Measurements from ENCODE around the gene SOCS7.

SOCS7 gene

DNA sequence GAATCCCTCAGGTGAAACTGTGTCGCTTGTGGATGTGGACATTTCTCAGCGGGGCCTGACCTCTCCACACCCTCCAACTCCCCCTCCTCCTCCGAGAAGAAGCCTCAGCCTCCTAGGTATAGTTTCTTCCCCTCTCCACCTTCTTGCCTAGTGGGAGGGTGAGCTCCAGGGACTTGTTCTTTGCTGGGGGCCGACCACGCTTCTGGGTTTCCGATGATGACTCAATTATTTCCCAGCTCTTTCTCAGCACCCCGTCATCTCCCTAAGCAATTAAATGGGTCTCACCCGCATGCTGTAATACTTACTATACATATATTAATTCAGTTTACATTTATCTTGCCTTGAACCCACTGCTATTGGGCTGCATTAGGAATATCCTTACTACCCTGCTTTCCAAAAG is 13.1 kb downstream of the SOCS7 start:
- DNase-seq (ENCODE audit: low read depth), result no peak

DNA sequence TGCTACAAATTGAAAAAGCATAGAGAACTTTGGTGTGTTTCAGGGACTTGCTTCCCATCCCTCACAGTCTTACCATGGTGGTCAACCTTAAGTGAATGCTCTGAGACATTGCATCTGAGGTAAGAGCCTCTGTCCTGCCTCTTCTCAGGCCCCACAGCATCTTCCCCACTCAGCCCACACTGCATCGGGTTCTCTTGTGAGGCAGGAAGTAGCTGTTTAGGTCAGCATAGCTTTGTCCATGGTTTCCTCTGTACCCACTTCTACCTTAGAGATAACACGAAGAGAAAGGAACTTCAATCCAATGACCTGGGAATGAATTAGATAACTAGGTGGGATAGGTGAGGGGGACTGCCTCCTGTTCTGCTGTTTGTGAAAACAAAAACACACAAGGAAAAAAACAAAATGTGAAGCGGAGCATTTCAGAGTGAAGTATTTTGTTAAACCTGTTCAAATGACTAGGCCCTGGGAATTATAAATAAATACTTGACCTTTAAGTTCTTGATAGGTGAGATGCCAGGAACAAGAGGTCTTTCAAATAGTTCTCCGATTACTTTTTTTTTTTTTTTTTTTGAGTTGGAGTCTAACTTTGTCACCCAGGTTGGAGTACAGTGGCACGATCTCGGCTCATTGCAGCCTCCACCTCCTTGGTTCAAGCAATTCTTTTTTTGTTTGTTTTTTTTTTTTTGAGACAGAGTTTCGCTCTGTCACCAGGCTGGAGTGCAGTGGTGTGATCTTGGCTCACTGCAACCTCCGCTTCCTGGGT is 17.7 kb downstream of the SOCS7 start:
- no peak for DNase-seq (ENCODE audit: low read depth)

DNA sequence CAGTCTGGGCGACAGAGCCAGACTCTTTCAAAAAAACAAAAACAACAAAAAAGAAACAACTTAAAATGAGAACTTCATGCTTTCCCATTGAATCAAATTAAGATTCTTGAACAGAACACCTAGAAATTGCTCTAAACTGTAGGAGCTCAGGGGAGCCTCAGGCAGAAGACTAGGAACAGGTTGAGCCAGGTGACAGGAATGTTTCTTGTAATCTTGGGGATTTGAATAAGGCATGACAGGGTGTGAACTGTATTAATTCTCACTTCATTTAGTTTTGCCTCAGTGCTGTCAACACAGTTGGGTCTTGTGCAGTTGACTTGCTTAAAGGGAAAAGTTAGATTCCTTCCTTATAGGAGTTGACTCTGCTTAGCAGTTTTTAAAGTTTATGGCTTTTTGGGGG is 27.8 kb downstream of the SOCS7 start:
- no peak for DNase-seq (ENCODE audit: low read depth)

DNA sequence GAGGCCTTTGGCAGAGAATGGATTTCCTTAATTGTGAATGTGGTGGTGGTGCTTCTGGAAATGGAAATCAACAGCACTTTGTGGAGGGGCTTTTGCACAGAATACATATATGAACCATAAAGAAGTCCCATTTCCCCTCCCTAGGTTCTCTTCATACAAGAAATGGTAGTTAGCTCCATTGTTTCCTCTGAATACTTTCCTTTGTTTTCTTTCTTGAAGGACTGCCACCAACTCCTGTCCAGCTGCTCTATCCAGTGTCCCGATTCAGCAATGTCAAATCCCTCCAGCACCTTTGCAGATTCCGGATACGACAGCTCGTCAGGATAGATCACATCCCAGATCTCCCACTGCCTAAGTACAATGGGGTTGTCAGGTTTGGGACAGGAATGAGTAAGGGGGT is 43.4 kb downstream of the SOCS7 start:
- DNase-seq (ENCODE audit: low read depth), result no peak

DNA sequence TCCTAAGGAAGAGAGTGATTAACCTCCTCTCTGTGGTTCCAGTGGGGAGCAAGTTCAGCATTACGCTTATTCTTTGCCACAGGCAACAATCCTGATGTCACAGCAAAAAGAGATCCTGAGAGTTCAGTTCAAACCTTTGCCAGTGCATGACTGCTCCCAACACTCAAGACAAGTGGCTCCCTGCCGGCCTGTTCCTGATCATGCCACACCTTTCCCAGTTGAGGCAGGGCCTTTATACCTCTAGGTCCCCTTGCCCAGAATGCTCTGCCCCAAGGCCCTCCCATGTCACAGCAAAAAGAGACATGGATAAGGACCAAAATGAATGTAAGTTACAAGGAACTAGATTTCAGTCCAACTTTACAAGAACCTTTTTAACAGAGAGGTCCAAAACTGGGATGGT is 45.6 kb downstream of the SOCS7 start:
- no peak for DNase-seq (ENCODE audit: low read depth)

DNA sequence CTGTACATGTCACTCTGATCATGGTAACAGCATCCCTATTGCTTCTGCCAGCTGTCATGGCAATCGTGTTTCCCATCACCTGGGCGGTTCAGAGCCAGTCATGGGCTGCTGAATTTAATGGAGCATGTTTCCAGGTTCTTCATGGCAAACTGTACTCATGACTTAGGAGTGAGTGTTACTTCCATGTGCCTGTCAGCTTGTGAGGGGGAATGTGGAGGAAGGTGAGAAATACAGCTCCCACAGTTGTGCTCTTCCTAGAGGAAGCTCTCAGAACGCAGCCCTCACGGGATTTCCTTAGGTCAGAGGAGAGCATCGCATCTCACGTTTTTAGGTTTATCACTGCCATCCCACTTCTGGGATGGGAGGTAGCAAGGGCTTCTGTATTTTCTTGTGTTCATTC is 48.6 kb downstream of the SOCS7 start:
- no peak for DNase-seq (ENCODE audit: low read depth)

DNA sequence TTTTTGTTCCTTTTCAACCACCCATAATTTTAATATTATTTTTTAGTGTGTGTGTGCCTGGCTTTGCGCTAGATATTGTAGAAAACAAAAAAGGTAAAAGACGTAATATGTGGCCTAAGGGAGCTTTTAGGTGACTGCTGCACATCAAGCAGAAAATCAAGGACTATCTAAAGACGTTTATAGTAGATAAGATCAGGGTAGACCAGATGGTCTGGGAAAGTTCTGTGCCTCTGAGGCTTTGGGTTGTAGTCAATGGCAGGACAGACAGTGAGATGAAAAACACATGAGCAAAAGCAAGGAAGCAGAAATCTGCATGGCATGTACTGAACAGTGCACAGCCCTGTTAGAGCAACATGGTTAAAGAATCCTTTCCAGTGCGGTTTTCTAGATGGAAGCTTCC is 49.8 kb downstream of the SOCS7 start:
- DNase-seq (ENCODE audit: low read depth), result no peak

DNA sequence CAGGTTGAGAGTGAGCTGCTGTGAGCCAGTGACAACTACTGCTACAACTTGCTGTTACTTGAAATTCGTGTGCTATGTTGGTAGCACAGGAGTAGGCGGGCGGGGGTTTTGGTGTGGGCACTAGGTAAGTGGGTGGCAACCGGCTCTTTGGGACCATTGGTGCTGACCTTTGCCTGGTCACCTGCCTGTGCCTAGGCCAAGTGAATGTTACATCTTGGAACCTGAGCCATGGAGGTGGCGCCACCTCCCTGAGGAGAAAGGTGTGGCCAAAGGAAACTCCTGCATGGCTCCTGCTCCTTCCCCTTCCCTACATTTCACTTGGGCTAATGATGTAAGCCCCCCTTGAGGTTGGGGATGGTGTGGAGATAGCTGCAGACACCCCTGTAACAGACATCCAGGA is 51.3 kb downstream of the SOCS7 start:
- no peak for DNase-seq (ENCODE audit: low read depth)

DNA sequence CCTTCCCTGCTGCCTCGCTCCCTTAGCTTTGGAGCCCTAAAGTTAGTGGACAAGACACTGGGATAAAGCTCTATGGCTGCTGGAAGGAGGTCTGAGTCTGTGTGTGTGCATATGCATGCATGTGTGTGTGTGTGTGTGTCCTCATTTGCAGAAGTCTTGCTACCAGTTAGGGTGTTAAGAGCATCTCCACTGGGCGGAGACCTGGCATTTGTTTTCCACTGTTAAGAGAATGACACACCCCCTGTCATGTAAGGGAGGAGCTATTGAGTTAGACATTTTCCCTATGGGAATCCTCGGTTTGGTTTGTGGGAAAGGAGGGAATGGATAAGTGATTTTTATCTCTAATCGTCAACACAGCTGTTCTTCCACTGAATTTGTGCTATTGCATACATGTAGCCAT is 51.8 kb downstream of the SOCS7 start:
- no peak for DNase-seq (ENCODE audit: low read depth)

DNA sequence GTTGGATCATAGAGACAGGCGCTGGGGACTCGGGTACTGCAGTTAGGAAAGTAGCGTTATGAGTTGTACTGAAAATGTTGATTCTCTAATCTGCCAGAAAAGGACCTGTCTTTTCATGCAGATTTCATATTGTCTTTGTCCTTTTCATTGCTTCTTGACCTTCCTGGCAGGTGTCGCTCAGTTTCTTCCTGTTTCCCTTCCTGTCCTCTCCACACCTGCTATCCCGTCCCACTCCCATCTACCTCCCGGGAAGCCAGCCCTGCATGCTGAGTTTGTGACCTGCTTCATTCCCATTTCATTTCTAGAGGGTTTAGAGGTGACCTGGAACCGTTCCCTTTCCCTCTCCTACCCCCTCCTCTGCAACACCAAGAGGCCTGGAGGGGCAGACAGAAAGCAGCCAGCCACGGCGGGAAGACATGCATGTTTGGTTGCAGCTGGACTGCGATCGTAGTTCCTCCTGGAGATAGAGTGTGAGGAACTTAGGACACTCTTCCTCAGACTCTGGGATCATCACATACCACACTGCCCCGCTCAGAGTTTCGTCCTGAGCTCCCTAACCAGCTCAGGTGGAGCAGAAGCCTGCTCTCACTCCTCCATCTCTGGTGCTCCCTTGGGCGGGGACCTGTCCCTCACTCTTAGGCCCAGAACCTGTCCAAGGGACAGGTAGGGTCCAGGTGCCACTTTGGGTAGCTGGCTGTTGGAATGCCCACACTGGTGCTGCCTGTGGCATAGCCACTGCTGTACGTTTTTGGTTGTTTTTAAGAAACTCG is 52.7 kb downstream of the SOCS7 start:
- DNase-seq (ENCODE audit: low read depth), result no peak

DNA sequence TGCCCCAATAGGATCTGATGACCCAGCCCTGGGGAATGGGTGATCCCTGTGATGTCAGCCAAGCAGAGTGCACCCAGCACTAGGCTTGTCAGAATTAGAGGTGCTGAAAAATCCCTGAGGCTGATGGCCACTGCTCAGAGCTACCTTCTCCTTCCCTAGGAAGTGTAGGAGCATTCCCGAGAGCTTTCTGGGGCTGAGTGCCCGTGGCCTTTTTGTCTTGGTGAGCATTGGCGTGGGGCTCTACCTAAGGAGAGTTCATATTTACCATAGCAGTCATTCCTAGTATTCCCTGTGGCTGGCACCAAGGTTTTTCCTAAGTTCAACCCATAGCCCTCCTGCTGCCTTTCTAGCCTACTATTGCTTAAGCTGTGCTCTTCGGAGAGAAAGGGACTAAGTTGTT is 54.0 kb downstream of the SOCS7 start:
- no peak for DNase-seq (ENCODE audit: low read depth)

DNA sequence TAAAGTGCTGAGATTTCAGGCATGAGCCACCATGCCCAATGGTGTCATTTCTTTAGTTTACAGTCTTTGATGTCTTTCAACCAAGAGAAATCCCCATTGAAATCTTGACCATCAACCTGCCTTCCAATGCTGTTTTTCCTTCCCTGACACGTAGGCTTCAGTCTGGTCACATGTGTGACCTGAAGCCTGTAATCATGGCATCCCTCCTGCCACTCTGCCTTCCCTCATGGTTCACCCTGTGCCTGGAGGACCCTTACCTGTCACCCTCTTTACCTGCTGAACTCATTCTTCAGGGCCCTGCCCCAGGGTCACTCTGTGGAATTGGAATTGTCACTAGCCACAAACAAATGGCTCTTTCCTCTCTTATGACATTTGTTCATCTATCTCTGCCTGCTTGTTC is 58.6 kb downstream of the SOCS7 start:
- DNase-seq (ENCODE audit: low read depth), result no peak

DNA sequence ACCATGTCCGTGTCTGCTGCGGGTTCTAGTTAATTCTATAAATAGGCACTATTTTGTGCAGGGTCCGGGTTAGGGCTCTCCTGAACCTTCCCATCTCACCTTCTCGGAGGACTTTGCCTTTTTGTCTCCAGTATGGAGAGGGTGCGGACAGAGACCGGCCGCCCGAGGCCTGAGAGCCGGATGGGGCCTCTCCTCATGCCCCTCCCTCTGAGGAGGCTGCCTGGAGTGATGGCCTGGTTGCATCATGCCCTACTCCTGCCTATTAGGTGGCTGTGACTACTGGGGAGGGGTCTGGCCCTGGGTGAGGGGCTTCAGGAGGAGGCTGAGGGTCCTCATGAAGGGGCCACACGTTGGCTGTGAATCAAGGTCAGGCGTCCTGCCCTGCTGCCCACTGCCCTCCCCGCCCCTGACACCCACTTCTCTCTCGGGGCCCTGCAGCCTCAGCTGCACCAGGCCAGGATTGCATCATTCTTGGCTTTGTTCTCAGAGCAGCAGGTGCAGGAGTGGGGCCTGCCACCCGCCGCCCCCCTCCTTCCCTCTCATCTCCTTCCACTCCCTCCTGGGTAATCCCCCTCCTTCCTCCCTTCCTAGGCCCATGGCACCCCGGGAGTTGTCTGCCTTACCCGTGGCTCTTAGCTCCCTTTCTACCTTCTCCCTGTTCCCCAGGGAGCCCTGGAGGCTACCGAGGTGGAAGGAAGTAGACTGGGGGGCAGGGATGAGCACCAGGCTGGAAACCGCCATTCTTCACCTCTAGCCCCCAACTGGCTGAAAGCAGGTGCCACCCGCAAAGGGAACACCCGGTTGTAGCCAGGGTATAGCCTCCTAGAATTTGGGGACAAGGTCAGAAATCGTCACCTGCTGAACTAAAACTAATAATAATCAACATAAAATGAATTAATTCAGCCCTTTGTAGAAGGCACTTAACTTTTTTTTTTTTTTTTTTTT is 63.9 kb downstream of the SOCS7 start:
- no peak for DNase-seq (ENCODE audit: low read depth)

DNA sequence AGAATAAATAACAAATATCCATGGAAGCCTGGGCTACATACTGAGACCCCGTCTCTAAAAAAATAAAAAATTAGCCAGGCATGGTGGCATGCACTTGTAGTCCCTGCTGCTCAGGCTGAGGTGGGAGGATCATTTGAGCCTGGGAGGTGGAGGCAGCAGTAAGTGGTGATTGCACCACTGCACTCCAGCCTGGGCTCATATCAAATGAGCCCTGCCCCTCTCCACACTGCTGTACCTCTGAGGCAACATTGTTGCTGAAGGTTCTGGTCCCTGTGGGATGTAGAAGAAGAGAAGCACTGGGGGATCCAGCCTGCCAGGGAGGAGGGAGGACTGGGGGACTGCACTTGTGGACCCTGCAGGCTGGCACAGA is 65.2 kb downstream of the SOCS7 start:
- DNase-seq (ENCODE audit: low read depth), result no peak

DNA sequence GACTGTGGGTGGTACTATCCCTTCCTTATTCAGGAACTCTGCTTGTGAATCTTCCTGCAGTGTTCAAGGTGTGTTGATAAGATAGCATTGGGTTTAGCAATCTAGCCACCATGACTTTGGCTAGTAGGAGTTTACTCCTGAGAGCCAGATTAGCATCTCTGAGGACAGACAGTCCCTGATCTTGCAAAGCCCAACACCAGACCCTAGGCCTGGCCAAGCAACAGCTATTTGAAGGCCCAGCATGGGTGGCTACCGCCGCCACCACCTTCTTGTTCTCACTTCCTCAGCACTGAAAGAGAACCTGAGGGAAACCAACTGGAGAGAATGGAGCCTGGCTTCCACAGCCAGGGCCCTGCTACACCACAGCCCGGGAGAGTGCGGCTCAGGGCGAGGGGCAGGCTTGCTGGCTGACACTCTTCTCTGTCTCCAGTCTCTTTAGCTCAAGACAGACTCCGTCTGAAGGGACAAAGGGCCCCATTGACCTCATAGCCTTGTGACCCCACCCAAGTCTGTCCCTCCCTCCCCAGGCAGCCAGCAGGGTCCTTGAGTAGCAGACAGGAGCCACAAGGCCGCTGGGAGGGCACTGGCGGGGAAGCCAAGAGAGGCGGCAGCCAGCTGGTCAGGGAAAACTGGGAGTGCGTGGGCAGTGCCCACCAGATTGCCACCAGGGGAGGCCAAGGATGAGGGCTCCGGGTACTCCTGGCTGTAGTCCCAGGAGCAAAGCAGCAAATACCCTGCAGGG is 65.7 kb downstream of the SOCS7 start:
- DNase-seq (ENCODE audit: low read depth), result no peak

DNA sequence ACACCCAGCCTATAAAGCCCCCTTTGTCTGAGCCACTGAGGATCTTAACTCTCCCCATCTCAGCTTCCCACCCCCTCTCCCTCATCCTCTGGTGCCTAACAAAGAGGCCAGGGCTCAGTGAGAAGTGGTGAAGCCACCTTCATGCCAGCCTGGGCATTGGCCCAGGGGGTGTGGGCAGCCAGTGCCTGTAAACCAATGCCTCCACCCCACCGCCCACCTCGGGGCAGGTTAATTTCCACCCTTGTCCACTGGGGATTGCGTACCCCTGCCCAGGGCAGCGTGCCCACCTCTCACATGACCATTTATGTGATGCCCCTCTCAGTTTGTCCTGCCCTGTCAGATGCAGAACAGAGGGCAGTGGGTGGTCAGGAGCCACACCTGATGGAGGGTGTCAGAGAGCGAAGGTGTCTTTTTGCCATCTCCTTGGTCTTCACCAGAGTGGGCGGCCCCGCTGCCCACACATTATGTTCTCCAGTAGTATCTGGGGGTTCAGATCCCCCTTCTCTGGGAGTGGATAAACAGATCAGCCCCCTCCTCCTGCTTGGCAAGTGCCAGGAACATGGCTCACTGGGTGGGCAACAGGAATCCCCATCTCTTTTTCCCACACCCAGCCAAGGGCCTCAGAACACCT is 66.5 kb downstream of the SOCS7 start:
- DNase-seq (ENCODE audit: low read depth), result no peak

DNA sequence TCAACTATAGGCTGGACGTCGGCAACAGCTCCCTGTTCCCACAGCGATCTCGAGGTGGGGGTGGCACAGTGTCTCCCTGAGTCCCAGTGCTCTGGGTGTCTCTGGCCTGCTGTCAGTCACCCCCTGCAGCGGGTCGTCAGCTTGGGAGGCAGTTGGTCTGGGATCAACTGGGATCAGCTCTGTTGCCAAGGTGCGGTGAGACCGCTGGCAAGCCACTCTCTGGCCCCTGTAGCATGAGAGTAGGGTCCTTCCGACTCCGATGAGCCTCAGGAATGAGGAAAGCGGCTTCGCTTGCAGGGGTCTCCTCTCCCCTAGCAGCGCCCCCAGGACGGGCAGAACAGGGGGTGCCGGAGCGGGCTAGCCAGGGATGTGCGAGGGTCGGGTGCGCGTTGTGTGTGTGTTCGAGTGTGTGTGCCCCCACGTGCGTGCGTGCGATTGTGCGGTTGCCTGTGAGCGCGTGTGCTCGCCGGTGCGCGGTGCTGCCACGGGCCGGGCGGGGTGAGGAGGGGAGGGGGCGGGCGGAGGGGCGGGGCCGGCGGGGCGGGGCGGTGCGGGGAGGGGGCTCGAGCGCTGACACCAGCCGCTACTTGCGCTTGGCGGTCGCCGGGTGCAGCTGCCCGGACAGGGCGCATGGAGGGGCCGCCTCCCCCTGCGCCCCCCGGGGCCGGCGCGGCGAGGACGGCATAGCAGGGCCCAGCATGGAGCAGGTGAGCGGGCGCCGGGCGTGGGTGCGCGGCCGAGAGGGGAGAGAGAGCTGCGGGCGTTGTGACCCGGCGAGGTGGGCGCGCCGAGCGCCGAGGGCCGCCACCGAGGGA is 67.3 kb downstream of the SOCS7 start:
- no peak for DNase-seq (ENCODE audit: low read depth)

DNA sequence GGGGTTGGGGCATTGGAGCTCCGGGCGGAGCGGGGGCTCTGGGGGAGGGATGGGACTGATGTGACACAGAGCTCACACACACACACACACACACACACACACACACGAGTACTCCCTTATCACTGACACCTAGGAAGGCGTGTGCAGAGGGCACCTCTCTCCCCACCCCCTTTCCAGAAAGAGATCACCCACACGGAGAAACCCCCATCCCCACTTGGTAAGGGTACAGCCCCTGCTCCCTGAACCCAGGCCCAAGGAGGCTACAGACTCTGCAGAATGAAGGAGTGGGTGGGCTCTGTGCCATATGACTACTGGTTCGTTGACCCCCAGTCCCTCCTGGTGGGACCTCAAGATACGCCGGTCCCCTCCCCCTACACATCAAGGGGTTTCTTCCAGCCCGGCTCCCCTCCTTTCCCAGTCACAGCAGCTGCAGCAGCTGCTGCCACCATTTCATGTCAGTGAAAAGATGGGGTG is 67.9 kb downstream of the SOCS7 start:
- no peak for DNase-seq (ENCODE audit: low read depth)

DNA sequence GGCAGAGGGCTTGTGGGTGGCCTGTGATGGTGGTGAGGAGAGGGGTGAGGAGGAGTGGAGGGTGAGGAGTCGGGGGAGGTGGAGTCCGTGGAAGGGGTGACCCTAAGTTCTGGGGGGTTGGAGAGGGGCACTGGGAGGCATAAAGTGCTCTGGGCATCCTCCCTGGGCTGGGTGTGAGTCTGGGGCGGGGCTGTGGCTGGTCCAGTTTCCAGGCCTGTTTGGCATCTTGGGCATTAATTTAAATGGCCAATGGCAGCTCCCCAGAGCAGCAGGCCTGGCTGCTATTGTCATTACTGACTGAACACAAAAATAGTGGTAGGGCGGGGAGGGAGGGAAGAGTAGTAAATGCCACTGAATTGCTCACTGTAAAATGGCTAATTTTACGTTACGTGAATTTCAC is 68.9 kb downstream of the SOCS7 start:
- DNase-seq (ENCODE audit: low read depth), result no peak

DNA sequence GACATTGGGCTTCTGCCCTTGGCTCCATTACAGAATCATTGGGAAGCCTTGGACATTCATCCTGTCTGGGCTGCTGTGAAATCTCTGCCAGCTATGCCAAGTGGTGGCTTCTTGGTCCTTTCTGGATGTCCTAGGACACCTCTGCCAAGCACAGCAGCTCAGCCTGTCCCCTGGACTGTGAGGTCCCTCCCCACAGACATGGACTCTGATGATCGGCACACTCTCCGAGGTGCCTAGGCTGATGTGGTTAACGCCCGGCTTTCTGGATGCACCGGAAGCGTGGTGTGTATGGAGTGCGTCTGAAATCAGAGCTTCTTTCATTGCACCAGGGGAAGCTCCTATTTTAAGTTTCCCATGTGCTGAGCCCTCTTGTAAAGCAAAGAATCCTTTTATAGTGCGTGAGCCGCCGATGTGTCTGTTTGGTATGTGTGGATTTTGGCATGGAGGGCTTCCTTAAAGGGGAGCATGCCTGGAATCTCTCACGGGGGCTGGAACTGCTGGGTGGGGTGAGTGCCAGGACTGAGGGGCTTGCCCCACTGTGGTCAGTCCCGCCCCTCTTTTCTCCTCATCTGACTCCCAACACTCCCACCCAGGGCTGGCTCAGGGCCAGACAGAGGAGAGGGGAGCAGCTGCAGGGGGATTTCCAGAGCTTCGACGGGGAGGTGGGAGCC is 69.7 kb downstream of the SOCS7 start:
- DNase-seq (ENCODE audit: low read depth), result no peak

Measured in stimulated activated CD8-positive, alpha-beta memory T cell treated with anti-CD3 and anti-CD28 coated beads, Interleukin-15, amount 100 ng/mL, for 24 hours (primary cell).